Measurements from ENCODE around the gene PPP1R3C. TPM values are rescaled to one million over a fixed set of nuclear protein-coding genes. Genes with fewer than 3 reads are reported as not detected.
A peak's percentile ranks its signal among the peaks of the same experiment; 100 is the strongest.

PPP1R3C gene
- total RNA-seq, 3 donors from 2014 or later: 9.4 to 48.1 (median 14.4) TPM

DNA sequence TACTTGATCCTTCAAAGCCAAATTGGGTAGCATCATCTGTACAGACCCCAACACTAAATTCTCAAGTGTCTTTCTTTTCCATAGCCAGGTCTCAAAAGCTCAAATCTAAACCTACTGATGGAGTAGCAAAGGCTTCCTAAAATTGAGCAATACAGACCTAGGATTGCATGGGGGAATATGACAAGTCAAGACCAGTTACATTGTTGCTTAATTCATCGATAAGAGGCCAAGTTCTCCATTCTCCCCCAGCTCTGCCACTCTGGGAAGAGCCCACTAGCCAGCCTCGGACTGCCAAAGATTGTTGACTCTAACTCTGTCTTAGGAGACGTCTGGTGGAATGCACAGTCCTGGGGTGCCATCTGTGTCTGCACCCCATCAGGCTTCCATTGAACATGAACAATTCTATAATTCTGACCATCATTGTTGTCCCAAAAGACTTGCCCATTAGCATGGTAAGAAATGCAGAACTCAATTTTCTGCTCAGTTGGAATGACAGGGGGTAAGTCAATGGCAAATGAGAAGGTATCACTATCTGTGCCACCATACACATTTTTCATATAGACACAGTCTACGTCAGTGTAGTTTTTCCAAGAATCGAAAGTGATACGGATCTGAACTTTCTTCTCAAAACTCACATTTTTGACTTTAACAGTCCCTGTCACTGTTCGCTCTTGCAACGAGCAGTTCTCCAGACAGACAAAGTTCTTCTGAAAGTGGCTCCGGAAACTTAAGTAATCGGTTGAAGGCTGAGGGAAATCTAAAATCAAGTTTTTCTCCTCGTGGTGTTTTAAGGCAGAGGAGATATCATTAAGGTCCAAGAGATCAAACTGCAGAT is 2.9 kb downstream of the PPP1R3C start:
- Histone ChIP-seq H3K4me1 (peaks cover 0 to 4% of the 10 kb centered on the region in 2 donors), H3K4me3 (no peak overlapping the region), H3K27me3 (no peaks in the 10 kb centered on the region), H3K9me3 (no peaks in the 10 kb centered on the region), H3K27ac (peak overlapping the region in 1 of 2 donors; percentile 26), H3K36me3 (no peaks in the 10 kb centered on the region)
- TF ChIP-seq POLR2AphosphoS5 (IDR thresholded peaks at IDR 0.05): no peak
- intact Hi-C loops (cut with DNase I; ENCODE audit: low total_unique reads): no loop called here
- no peak for DNase-seq (ENCODE audit: low spot score in 2 of 2)

DNA sequence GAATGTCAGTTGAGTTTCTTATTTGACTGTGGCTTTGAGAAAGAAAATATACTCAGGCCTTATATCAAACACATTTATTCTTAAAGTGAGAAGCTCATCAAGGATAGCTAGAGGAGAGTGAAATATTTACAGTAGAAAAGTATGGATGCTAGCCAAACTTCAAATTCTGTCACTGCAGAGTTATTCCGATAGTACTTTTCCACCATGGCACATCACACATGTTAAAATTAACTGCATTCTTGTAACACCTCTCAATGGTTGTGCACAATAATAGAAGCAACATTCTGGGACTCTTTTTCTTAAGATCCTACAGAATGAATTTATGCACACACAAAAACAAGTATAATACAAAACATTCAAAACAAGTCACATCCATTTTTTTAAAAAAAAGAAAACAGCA is 4.5 kb downstream of the PPP1R3C start:
- Histone ChIP-seq H3K4me1 (peaks cover 0 to 4% of the 10 kb centered on the region in 2 donors), H3K4me3 (no peak overlapping the region)

DNA sequence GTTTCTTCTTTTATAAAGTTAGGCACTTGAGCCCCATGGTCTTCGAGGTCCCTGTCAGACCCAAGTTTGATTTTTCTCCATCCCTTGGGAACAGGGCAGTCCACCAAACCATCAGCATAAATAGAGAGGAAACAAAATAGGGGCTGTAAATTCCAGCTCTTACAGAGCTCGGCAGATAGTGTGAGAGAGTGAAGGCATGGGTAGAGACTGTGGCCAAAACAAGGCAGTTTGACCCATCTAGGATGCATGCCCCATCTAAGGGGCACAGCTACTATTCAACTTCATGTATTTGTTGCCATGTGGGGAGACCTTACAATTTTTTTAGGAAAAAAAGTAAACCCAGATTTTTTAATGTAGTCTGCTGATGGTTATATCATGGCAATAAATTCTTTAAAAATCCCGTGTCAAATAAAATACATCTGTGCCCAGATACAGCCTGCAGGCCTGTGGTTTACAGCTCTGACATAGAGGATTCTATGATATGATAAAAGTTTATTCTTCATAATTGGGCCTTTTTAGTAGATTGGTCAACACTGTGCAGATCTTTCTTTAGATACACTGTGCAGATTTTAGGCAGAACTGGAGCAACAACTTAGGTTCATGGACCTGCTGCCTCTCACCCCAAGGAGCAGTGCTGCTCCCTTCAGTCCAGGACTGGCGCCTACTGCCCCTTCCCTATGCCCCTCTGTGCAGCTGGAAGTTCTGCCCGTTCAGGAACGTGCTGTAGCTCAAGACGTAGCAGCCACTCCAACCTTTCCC is 5.3 kb downstream of the PPP1R3C start:
- DNase-seq (ENCODE audit: low spot score in 2 of 2): no peak
- no peak for TF ChIP-seq POLR2AphosphoS5 (IDR thresholded peaks at IDR 0.05)
- no peak for TF ChIP-seq CTCF (IDR thresholded peaks at IDR 0.05)
- no peak for TF ChIP-seq POLR2A (IDR thresholded peaks at IDR 0.05)
- intact Hi-C loops (cut with DNase I; ENCODE audit: low total_unique reads): no loop called here
- H3K36me3 ChIP-seq: no peaks in the 10 kb centered on the region
- no peaks in the 10 kb centered on the region for H3K27me3 ChIP-seq
- peaks cover 0 to 4% of the 10 kb centered on the region in 2 donors for H3K4me1 ChIP-seq
- H3K4me3 ChIP-seq: no peak overlapping the region
- H3K27ac ChIP-seq: no peak overlapping the region
- no peaks in the 10 kb centered on the region for H3K9me3 ChIP-seq

More for the DNA sequence above, 4.5 kb downstream of the PPP1R3C start:
- no peaks in the 10 kb centered on the region for H3K36me3 ChIP-seq
- H3K27ac ChIP-seq: no peak overlapping the region
- H3K27me3 ChIP-seq: no peaks in the 10 kb centered on the region
- no peaks in the 10 kb centered on the region for H3K9me3 ChIP-seq
- no peak for TF ChIP-seq POLR2A (IDR thresholded peaks at IDR 0.05)
- no peak for TF ChIP-seq CTCF (IDR thresholded peaks at IDR 0.05)
- no peak for TF ChIP-seq POLR2AphosphoS5 (IDR thresholded peaks at IDR 0.05)
- intact Hi-C loops (cut with DNase I; ENCODE audit: low total_unique reads): no loop called here
- DNase-seq (ENCODE audit: low spot score in 2 of 2): no peak

DNA sequence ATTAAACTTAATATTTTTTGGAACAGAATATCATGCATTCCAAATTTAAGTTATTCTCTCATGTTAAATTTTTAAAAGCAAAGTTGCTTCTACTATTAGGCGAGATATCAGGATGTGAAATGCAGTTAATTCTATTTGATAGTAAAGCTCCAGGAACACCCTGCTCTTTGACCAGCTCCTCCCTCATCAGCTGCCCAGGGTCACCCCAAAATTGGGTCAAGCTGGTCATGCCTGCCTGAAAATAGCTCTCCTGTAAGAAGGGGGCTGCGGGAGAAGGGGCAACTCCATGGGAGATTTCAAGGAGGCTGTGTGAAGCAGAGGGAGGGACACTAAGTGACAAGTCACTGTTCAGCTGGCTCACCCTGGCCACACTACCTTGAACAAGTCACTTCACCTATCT is 5.9 kb downstream of the PPP1R3C start:
- Histone ChIP-seq H3K36me3 (no peaks in the 10 kb centered on the region), H3K27me3 (no peaks in the 10 kb centered on the region), H3K4me3 (no peak overlapping the region), H3K27ac (no peak overlapping the region), H3K9me3 (no peaks in the 10 kb centered on the region), H3K4me1 (peaks cover 0 to 4% of the 10 kb centered on the region in 2 donors)
- no peak for TF ChIP-seq POLR2A (IDR thresholded peaks at IDR 0.05)
- no peak for TF ChIP-seq CTCF (IDR thresholded peaks at IDR 0.05)
- no peak for TF ChIP-seq POLR2AphosphoS5 (IDR thresholded peaks at IDR 0.05)
- no peak for DNase-seq (ENCODE audit: low spot score in 2 of 2)
- intact Hi-C loops (cut with DNase I; ENCODE audit: low total_unique reads): no loop called here

- Histone ChIP-seq H3K4me3 (no peak overlapping the region), H3K9me3 (no peaks in the 10 kb centered on the region), H3K27ac (no peak overlapping the region), H3K36me3 (no peaks in the 10 kb centered on the region), H3K4me1 (no peaks in the 10 kb centered on the region), H3K27me3 (no peaks in the 10 kb centered on the region)
- no peak for DNase-seq (ENCODE audit: low spot score in 2 of 2)
- no peak for TF ChIP-seq POLR2AphosphoS5 (IDR thresholded peaks at IDR 0.05)
- TF ChIP-seq POLR2A (IDR thresholded peaks at IDR 0.05): no peak
- no peak for TF ChIP-seq CTCF (IDR thresholded peaks at IDR 0.05)
- intact Hi-C loops (cut with DNase I; ENCODE audit: low total_unique reads): no loop called here
These were observed 8.2 kb downstream of the PPP1R3C start for GRCh38 chr10:91624633-91625032.
